ENCODE data around the gene HIRIP3.
A peak's percentile ranks its signal among the peaks of the same experiment; 100 is the strongest.
"Not testable (repeated sequence)": the region's sequence is repeated elsewhere in the genome, so short reads cannot be mapped to it uniquely, and the experiment has no call there.

The HIRIP3 gene

DNA sequence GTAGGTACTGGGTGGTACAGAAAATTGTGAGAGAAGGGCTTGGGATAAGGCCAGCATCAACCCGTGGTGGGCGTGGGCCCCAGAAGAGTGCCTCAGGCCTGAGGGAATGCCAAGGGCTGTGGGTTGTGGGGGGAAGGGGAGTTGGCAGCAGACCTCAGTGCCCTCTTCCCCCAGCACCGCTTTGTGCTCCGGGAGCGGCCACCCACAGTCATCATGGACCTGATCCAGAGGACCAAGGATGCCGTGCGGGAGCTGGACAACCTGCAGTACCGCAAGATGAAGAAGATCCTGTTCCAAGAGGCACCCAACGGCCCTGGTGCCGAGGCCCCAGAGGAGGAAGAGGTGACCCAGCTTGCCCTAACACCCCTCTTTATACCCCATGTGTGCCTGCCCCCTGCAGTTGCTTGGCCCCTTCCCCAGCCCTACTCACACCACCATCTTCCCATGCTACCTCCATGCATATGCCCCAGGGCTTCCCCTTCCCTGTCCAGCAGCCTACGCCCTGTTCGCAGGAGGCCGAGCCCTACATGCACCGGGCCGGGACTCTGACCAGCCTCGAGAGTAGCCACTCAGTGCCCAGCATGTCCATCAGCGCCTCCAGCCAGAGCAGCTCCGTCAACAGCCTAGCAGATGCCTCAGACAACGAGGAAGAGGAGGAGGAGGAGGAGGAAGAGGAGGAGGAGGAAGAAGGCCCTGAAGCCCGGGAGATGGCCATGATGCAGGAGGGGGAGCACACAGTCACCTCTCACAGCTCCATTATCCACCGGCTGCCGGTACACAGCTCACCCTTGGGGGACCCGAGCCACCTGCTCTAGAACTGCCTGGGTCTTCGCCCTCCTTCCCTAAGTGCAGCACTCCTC lies 12.6 kb downstream of the HIRIP3 start:
- no peak for DNase-seq

DNA sequence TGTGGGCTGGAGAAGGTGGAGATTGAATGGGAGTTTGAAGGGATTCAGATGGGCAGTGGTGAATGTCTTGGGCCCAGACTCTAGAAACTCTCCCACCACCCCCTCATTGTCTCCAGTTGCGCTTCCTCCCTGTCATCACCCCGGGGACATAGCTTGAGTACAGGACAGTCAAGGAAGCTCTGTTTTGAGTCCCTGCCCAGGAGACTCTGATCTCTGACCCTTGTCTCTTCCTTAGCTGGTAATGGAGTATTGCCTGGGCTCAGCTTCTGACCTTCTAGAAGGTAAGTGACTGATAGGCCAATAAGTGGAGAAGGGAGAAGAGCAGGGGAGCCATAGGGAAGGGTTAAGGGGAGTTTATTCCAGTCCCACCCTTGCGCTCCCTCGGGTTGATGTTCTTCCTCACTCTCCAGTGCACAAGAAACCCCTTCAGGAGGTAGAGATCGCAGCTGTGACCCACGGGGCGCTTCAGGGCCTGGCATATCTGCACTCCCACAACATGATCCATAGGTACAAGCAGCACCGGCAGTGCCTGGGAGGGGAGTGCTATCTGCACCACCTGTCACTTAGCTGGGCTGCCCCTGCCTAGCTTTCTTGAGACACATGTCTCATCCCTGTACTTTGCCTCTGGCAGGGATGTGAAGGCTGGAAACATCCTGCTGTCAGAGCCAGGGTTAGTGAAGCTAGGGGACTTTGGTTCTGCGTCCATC lies 16.7 kb downstream of the HIRIP3 start:
- no peak for DNase-seq

DNA sequence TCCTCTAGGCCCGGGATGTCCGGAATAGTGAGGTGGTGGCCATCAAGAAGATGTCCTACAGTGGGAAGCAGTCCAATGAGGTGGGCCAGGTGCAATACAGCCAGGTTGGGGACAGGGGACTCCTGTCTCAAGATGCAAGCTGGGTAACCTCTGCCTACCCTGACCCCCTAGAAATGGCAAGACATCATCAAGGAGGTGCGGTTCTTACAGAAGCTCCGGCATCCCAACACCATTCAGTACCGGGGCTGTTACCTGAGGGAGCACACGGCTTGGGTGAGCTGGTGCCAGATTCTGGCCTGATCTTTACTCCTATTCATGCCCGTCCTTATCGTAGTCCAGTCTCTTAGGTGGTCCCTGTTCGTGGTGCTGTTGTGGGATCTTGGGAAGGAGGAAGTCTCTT lies 17.3 kb downstream of the HIRIP3 start:
- no peak for DNase-seq

DNA sequence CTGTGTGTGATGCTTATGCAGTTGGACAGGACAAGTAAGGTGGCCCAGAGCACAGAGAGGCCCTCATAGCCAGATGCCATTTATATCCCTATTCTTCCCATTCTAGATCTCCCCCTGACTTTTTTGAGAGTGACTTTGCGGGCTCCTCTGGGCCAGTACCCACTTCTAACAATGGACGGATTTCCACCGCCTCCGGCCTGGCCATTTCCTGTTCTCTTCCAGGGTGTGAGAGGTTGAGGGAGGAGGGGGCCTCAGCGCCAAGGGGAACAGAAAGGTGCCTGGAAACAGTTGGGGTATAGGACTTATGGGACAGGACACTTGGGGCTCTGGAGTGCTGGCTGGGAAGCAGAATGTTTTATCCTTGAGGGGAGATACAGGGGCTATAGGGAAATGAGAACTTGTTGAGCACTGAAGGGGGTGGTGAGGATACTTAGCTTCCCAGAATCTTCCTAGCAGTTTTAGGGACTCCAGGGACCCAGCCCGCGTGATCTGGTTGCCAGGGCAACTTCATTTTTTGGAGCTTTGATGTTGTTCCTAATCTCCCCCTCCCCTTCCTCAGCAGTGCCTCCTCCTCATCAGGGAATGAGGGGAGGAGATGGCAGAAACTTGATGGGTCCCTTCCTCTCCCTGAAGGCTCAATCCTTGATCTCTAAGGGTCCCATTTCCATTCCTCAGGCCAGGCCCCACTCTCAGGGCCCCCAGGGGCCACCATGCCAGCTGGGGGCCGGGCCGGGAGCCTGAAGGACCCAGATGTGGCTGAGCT lies 18.2 kb downstream of the HIRIP3 start:
- no peak for DNase-seq

DNA sequence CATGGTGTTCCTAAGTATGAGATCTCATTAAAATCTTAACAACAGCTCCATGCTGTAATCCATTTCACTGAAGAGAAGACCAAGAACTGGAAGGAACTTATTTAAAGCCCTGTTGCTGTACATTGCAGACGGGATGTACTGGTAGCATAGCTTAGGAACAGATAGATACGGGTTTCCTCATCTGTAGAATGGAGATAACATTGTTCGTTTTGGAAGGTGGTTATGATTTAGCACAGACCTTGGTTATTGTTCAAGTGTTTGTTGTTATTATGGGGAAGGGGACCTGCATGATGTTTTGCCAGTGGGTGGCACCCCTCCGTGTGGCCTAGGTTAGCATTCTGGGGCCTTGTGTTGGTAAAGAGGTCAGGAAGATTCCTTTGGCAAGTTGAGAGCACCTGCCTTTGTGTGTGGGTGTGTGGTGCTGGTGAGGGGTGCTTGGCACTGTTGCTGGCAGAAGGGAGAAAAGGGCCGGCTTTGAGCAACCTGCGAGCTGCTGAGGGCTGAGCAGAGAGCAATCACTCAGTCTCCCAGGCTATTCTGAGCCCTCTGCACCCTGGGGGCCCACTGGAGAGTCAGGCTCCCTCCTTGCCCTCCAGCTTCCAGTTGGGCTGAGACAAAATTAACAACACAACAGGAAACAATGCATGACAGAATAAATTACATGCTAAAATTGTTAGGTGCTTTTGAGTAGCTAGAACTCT lies 19.5 kb downstream of the HIRIP3 start:
- no peak for DNase-seq

DNA sequence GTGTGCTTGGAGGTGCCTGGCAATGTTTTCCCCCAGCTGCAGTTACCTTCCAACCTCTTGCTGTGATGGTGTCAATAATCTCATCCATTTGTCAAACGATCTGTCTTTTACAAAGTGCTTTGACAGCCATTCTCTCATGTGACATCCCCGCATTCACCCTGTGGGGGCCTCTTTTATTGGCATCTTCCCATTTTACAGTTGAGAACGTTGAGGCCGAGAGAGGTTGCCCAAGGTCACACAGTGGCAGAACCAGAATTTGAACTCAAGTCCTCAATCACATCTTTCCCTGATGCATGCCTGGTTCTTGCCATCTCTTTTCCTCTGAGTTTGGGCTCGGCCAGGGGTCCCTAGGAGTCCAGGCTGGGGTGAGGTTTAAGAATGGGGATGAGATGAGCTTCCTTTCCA lies 20.3 kb downstream of the HIRIP3 start:
- no peak for DNase-seq

DNA sequence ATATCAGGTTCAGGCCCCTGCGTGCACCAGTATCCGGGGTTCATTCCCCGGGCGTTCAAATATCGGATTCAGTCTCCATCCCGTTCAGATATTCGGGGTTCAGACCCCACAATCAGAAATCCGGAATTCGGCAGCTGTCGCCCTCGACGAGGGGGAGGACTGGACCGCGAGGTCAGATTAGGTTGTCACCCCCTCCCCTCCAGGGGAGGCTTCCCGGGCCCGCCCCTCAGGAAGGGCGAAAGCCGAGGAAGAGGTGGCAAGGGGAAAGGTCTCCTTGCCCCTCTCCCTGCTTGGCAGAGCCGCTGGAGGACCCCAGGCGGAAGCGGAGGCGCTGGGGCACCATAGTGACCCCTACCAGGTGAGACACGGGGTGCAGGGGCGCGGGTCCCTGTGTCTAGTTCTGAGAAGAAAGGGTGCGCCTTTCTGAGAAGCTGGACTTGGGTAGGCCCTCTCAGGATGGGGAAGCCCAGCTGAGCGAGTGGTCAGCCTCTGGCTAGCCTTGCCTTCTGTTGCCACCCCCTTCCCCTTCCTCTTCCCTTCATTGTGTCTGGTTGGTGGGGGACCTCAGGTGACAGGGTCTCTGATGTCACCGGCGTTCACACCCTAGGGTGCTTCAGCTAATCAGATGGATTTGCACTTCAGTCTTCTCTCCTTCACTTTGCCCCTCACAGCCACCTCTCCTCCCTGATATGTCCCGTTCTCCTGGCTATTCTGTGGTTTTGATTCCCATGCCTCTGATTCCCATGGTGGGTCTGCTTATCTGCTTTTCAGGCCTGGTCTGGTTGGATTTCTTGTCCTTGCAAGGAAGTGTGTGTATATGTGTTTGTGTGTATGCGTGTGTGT lies 20.9 kb downstream of the HIRIP3 start:
- peak in 1 of 2 experiments; percentile 19 for DNase-seq

DNA sequence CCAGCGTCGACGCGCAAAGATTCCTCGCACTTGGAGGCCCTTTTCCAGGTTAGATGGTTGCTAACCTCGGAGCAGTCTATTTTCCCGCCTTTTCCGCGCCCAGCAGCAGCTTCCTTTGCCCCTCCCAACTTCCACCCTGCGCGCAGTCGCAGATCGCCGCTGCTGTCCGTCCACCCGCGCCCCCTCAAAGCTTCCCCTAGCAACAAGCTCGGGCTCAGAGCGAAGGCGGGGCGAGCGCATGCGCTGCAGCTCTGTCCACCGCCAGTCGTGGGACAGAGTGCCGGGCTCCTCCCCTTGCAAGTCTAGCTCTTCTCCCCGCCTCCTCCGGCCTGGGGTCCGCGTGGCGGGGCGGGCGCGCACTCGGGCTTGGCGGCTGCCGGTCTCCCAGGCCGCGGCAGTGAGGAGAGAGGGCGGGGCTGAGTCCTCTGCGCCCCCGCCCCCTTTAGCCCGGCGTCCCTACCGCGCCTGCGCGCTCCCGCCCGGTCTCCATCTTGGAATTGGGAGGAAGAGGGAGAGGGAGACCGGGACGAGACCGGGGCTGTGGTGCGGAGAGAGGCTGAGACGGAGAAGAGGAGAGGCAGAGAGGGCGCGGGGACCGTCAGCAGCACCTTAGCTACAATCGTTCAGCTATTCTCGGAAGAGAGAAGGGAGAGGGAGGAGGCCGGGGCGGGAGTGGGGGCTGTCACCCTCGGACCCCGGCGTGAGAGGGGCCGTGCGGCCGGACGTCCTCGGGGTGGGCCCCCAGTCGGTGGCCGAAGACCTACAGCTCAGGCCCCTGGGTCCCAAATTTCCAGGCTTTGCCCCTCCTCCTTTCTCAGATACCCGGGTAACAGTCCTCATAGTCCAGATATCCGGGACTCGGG lies 21.8 kb downstream of the HIRIP3 start, which contains the start of gene TAOK2:
Gene TAOK2, plus strand, starts transcription at position 485 of the 863 bp plus-strand sequence. CDS start 3,905 bp downstream, outside the sequence.
- DNase-seq = peak; percentile 97

DNA sequence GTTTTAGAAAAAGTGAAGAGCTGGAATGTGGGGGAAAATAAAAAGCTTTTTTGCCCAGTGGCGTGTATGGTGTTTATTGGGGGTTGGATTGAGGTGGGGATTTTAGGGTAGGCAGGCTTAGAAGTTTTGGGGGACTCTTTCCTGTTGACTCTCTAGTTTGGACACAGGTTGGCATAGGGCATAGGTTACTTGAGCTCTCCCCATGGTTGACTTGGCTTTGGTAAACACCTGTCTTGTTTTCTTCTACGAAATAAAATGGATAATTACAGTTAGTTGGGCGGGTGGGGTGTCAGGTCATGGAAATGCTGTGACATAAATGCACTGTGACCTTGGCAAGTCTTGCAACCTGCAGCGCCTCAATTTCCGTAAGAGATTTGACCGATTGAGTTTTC lies 22.4 kb downstream of the HIRIP3 start:
- no peak for DNase-seq

DNA sequence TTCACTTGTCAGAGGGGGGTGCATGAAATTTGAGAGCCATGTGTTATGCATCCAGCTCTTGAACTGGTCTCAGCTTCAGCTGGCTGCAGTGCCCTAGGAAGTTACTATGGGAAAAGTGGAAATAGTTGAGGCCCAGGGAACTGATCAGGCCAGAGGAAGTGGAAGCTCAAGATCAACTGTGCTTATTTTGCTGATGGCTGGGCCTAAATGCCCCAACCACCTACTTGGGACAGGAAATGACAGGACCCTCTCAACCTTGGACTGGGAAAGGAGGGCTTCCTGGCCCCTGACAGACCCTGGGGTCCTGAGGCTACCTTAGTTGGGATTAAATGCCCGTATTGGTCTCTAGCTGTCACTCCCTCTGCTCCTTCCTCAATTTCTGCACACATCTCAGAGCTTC lies 22.9 kb downstream of the HIRIP3 start:
- no peak for DNase-seq

DNA sequence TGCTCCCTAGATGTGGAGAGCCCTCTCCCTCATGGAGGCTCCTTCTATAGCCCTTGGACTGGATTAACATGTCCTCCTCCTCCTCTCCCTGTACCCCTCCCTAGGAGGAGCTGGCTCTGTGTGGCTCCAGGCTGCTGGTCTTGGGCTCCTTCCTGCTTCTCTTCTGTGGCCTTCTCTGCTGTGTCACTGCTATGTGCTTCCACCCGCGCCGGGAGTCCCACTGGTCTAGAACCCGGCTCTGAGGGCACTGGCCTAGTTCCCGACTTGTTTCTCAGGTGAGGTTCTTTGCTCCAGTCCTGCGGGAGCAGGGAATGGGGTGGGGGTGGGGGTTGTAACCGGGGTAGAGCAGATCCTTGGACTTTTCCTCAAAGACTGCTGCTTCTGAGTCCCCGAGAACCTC lies 24.1 kb downstream of the HIRIP3 start:
- no peak for DNase-seq

DNA sequence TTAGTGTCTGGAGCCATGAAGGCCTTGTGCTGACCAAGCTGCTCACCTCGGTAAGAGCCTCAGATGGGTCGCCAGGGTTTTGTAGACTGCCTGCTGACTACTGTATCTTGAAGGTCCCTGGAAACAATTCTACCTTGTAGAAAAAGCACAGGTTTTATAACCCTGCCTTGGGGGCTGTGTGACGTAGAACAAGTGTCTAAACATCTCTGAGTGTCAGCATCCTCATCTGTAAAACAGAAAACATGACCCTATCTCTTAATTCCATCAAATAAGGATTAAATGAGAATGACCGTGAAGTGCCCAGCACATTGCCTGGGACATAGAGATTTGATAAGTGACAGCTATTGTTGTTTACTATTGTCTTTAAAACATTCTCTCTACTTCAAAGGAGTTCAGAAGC lies 27.2 kb downstream of the HIRIP3 start:
- no peak for DNase-seq

DNA sequence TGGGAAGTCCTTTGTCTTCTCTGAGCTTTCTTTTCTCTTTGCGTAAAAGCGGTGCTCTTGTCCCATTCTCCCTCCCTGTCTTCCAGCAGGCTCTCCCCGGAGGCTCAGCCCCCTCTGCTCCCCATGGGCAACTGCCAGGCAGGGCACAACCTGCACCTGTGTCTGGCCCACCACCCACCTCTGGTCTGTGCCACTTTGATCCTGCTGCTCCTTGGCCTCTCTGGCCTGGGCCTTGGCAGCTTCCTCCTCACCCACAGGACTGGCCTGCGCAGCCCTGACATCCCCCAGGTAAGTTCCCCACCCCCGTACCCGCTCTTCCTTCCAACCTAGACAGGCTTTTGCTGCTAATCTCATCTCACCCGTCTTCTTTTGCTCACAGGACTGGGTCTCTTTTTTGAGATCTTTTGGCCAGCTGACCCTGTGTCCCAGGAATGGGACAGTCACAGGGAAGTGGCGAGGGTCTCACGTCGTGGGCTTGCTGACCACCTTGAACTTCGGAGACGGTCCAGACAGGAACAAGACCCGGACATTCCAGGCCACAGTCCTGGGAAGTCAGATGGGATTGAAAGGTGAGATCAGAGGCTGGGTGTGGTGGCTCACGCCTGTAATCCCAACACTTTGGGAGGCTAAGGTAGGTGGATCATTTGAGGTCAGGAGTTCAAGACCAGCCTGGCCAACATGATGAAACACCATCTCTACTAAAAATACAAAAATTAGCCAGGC lies 32.2 kb downstream of the HIRIP3 start:
- DNase-seq = no peak

DNA sequence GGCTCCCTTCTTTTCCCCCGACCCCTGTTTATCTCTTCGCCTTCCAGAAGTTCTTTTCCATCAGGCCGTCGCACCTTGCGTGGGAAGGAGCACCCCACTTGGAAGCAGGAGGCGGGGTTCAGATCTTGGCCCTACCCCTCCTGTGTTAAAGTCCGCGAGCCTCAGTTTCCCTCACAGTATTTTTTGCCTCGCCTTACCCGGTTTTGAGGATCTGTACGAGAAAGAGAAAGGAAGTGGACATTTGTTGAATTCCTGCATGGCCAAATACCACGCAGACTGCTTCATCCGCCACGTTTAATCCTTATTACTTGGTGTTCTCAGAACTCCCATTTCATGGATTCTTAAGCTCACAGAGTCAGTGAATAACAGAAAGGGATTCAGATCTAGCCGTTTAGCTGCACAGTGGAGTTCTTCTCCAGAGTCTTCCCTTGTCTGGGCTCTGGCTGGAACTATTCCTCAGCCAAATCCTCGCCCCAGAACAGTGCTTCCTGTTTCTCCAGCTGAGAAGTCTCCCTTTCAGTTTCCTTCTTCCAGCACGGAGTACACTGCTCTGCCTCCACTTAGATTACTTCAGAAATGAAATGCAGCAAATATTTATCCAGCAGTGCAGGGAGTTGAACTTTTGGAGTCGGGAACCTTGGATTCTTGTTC lies 32.9 kb downstream of the HIRIP3 start:
- DNase-seq = no peak

DNA sequence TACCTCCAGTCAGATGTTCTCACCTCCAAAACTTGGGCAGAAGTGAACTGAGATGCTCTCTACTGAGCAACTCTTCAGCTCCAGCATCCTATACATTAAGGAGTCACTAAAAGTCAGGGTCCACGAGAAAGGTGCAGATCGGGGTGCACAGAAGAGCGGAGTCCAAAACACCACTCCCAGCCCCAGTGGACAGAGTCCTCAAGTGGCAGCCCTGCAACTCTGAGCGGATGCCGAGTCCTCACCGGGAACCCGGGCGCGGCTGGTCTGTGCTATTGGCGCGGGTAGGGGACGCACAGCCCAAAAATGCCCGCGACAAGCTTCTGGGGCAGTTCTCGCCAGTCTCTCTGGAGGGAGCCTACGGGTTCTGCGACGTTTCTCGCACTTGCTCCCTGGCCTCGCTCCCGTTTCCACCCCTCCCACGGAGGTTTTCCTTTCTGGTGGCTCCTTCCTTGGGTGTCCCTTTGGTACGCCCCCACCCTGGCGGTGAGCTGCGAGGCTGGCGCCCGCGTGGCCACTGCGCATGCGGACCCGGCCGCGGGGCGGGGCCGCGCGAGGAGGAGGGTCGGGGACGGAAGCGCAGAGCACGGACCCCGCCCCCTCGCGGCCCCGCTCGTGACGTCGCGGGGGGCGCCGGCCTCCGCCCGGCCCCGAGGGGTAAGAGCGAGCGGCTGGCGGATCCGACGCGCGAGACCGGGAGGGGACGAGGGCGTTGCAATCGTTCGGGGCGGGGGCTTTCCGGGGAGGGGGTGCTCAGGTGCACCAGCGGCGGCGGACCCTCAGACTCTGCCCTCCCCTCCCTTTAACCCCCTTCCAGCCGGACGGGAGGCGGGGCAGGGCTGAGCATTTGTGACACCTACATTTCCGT lies 33.7 kb downstream of the HIRIP3 start, which contains the start of gene TMEM219:
Gene TMEM219, plus strand, starts transcription at position 601 of the 865 bp plus-strand sequence. CDS start 1,065 bp downstream, outside the sequence.
- DNase-seq = peak; percentile 91 to 93

DNA sequence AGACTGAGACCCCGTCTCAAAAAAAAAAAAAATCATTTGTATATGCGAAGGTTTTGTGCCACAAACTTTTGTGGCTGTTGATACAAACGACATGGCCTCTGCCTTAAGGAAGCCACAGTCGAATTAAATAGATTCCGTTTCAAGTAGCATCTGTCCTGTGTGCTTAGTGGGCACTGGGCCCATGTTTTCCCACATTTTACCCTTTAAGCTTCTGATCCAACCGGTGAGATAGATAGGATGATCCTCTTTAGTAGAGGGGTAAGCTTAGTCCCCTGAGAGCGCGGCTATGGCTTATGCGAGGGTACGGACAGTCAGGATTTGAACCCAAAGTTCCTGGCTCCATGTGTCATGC lies 34.3 kb downstream of the HIRIP3 start:
- no peak for DNase-seq

DNA sequence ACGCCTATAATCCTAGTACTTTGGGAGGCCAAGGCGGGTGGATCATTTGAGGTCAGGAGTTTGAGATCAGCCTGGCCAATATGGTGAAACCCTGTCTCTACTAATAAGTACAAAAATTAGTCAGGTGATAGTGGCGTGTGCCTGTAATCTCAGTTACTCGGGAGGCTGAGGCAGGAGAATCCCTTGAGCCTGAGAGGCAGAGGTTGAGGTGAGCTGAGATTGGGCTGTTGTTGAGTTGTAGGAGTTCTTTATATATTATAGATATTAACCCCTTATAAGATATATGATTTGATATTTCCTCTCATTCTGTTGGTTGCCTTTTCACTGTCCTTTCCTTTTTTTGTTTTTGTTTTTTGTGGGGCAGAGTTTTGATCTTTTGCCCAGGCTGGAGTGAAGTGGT lies 35.6 kb downstream of the HIRIP3 start:
- DNase-seq = not testable (repeated sequence)

DNA sequence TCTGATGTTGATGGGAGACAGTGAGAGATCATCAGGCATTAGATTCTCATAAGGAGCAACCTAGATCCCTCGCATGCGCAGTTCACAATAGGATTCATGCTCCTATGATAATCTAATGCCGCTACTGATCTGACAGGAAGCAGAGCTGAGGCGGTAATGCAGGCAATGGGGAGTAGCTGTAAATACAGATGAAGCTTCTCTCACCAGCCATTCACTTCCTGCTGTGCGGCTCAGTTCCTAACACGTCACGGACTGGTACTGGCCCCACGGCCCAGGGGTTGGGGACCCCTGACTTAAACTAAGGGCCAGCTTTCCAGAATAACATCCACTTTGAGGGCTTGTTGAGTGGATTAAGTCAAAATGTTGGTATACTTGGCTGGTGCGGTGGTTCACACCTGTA lies 36.1 kb downstream of the HIRIP3 start:
- DNase-seq = no peak

DNA sequence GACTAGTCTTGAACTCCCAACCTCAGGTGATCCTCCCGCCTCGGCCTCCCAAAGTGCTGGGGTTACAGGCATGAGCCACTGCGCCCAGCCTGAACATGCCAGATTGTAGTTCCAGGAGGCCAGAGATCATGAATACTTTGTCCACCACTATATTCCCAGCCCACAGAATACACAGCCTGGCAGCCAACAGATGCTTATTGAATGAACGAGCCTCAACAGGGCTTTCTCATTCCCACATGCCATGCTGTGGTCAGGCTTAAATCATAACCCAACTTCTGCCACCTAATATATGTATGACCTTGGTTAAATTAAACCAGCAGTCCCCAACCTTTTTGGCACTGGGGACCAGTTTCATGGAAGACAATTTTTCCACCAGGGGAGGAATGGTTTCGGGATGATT lies 36.7 kb downstream of the HIRIP3 start:
- no peak for DNase-seq
